Measurements from ENCODE around the gene TRIML1. TPM values are rescaled to one million over a fixed set of nuclear protein-coding genes. Genes with fewer than 3 reads are reported as not detected.

Gene TRIML1
- polyA plus RNA-seq (ENCODE audit: insufficient read length in 3 of 3): not detected

- no peak for DNase-seq (ENCODE audit: low read depth in 3 of 3, low spot score in 2 of 3)
These were observed at the start of gene TRIML1 for GRCh38 chr4:188139141-188139540. Gene TRIML1, plus strand, starts transcription at chr4:188139441. Its CDS starts 118 bp downstream, at chr4:188139559.

- no peak for DNase-seq (ENCODE audit: low read depth in 3 of 3, low spot score in 2 of 3)
These were observed 46.4 kb upstream of the TRIML1 start for GRCh38 chr4:188092824-188093223.

- no peak for DNase-seq (ENCODE audit: low read depth in 3 of 3, low spot score in 2 of 3)
These were observed 32.8 kb upstream of the TRIML1 start for GRCh38 chr4:188106454-188106853.

- no peak for DNase-seq (ENCODE audit: low read depth in 3 of 3, low spot score in 2 of 3)
These were observed 31.1 kb upstream of the TRIML1 start for GRCh38 chr4:188107931-188108843.

- no peak for DNase-seq (ENCODE audit: low read depth in 3 of 3, low spot score in 2 of 3)
These were observed 30.0 kb upstream of the TRIML1 start, which contains the start of gene TRIML2 for GRCh38 chr4:188109157-188109755. Gene TRIML2, minus strand, starts transcription at chr4:188109603. Its CDS starts 4,235 bp downstream, at chr4:188105368.

GRCh38 chr4:188110036-188110435, 29.2 kb upstream of the TRIML1 start:
- DNase-seq (ENCODE audit: low read depth in 3 of 3, low spot score in 2 of 3): no peak

- no peak for DNase-seq (ENCODE audit: low read depth in 3 of 3, low spot score in 2 of 3)
These were observed 28.3 kb upstream of the TRIML1 start for GRCh38 chr4:188110741-188111471.

GRCh38 chr4:188111955-188112354, 27.3 kb upstream of the TRIML1 start:
- no peak for DNase-seq (ENCODE audit: low read depth in 3 of 3, low spot score in 2 of 3)

GRCh38 chr4:188113156-188113555, 26.1 kb upstream of the TRIML1 start:
- no peak for DNase-seq (ENCODE audit: low read depth in 3 of 3, low spot score in 2 of 3)

- DNase-seq (ENCODE audit: low read depth in 3 of 3, low spot score in 2 of 3): no peak
These were observed 21.5 kb upstream of the TRIML1 start for GRCh38 chr4:188117631-188118324.

GRCh38 chr4:188121530-188121929, 17.7 kb upstream of the TRIML1 start:
- no peak for DNase-seq (ENCODE audit: low read depth in 3 of 3, low spot score in 2 of 3)

GRCh38 chr4:188127214-188127874, 11.9 kb upstream of the TRIML1 start:
- no peak for DNase-seq (ENCODE audit: low read depth in 3 of 3, low spot score in 2 of 3)

GRCh38 chr4:188130355-188130754, 8.9 kb upstream of the TRIML1 start:
- DNase-seq (ENCODE audit: low read depth in 3 of 3, low spot score in 2 of 3): no peak

GRCh38 chr4:188132232-188132631, 7.0 kb upstream of the TRIML1 start:
- no peak for DNase-seq (ENCODE audit: low read depth in 3 of 3, low spot score in 2 of 3)

- DNase-seq (ENCODE audit: low read depth in 3 of 3, low spot score in 2 of 3): no peak
These were observed 1.0 kb upstream of the TRIML1 start for GRCh38 chr4:188138227-188138626.

GRCh38 chr4:188139671-188140070, 430 bp downstream of the TRIML1 start:
- DNase-seq (ENCODE audit: low read depth in 3 of 3, low spot score in 2 of 3): no peak

- no peak for DNase-seq (ENCODE audit: low read depth in 3 of 3, low spot score in 2 of 3)
These were observed 4.5 kb downstream of the TRIML1 start for GRCh38 chr4:188143731-188144130.

- DNase-seq (ENCODE audit: low read depth in 3 of 3, low spot score in 2 of 3): no peak
These were observed 6.4 kb downstream of the TRIML1 start for GRCh38 chr4:188145601-188146000.

- DNase-seq (ENCODE audit: low read depth in 3 of 3, low spot score in 2 of 3): no peak
These were observed 7.4 kb downstream of the TRIML1 start for GRCh38 chr4:188146618-188147017.

- DNase-seq (ENCODE audit: low read depth in 3 of 3, low spot score in 2 of 3): no peak
These were observed 7.9 kb downstream of the TRIML1 start for GRCh38 chr4:188147176-188147575.
